ENCODE results near the gene COL4A2.

COL4A2 gene

DNA sequence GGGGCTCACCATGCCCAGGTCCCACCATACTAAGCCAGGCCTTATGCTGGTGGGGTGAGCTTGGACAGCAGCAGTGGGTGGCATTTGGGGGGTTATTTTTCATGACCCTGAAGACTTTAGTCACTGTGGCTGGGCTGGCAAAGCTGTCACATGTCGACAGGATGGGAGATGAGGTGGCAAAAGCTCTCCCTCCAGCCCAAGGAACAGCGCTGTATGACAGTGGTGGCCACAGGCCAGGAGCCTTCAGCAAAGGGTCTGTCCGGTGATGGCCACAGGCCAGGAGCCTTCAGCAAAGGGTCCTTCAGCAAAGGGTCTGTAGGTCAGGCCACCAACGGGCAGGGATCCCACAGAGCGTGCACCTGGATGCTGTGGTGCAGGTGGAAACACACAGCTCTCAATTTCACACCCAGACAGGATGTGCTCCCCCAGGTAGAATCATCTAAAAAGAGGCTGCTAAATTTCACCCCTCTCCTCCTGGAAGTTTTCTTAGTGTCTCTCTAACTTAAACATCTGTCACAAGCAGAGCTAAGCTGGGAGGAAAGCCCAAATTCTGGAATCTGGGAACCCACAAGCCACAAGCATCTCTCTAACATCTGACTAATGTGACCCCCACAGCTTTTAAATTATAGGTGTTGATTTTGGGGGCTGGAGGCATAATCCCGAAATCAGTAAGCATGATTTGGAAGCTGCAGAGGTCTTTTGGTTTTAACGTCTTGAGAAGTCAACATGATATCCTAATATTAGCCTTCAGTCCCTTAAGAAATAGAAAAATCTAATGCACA, 23.2 kb upstream of the COL4A2 start:
- Histone ChIP-seq H3K79me2 (ENCODE audit: insufficient read depth, low read depth) (no peaks in the 10 kb centered on the region), H3K4me3 (IDR thresholded peaks at IDR 0.05; ENCODE audit: insufficient read depth, low read depth, low read length) (no peak overlapping the region), H3K9ac (no peak overlapping the region), H3K36me3 (ENCODE audit: insufficient read depth) (no peaks in the 10 kb centered on the region), H3K27ac (no peak overlapping the region), H4K20me1 (ENCODE audit: insufficient read depth) (no peaks in the 10 kb centered on the region), H2AFZ (ENCODE audit: low read depth) (no peak overlapping the region), H3K27me3 (ENCODE audit: insufficient read depth, low read depth) (no peaks in the 10 kb centered on the region), H3K4me1 (ENCODE audit: low read depth, poor library complexity, severe bottlenecking) (no peaks in the 10 kb centered on the region), H3K4me2 (no peak overlapping the region)
- TF ChIP-seq, protein P1, sequence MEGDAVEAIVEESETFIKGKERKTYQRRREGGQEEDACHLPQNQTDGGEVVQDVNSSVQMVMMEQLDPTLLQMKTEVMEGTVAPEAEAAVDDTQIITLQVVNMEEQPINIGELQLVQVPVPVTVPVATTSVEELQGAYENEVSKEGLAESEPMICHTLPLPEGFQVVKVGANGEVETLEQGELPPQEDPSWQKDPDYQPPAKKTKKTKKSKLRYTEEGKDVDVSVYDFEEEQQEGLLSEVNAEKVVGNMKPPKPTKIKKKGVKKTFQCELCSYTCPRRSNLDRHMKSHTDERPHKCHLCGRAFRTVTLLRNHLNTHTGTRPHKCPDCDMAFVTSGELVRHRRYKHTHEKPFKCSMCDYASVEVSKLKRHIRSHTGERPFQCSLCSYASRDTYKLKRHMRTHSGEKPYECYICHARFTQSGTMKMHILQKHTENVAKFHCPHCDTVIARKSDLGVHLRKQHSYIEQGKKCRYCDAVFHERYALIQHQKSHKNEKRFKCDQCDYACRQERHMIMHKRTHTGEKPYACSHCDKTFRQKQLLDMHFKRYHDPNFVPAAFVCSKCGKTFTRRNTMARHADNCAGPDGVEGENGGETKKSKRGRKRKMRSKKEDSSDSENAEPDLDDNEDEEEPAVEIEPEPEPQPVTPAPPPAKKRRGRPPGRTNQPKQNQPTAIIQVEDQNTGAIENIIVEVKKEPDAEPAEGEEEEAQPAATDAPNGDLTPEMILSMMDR (conservative IDR thresholded peaks at IDR 0.05; ENCODE audit: low read depth, low read length) = no peak

DNA sequence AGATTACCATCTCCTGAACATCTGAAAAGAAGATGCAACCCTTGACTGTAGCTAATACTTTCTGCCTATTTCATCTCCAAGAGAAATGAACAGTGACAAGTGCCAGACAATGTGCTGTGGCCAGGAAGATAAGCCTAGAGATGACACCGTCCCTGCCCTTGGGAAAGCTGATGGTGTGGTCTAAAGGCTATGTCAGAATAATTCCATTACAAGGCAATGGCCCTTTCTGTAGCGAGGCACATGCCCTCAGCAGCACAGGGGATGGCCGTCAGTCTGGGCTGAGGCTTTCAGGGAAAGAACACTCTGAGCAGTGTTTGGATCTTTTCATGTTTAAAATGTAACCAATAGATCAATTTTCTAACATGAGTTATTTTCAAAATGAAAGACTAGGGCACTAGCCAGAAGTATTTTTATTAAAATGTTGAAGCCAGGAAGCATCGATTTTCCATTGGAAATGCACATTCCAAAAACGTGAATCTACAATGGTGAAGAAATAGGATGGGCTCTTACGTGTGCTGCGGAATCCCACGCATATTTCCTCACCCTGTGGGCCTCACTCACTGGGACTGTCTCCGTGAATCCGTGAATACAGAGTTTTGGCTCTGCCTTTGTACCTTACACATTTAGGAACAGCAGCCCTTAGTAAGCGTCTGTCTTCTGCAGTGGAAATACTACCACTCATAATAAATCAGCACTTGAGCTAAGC, 22.2 kb upstream of the COL4A2 start:
- Histone ChIP-seq H3K9ac (no peak overlapping the region), H3K4me3 (IDR thresholded peaks at IDR 0.05; ENCODE audit: insufficient read depth, low read depth, low read length) (no peak overlapping the region), H2AFZ (ENCODE audit: low read depth) (no peak overlapping the region), H4K20me1 (ENCODE audit: insufficient read depth) (no peaks in the 10 kb centered on the region), H3K36me3 (ENCODE audit: insufficient read depth) (no peaks in the 10 kb centered on the region), H3K4me1 (ENCODE audit: low read depth, poor library complexity, severe bottlenecking) (no peaks in the 10 kb centered on the region), H3K27ac (no peak overlapping the region), H3K79me2 (ENCODE audit: insufficient read depth, low read depth) (no peaks in the 10 kb centered on the region), H3K27me3 (ENCODE audit: insufficient read depth, low read depth) (no peaks in the 10 kb centered on the region), H3K4me2 (no peak overlapping the region)
- TF ChIP-seq, protein P1 (conservative IDR thresholded peaks at IDR 0.05; ENCODE audit: low read depth, low read length) = no peak

DNA sequence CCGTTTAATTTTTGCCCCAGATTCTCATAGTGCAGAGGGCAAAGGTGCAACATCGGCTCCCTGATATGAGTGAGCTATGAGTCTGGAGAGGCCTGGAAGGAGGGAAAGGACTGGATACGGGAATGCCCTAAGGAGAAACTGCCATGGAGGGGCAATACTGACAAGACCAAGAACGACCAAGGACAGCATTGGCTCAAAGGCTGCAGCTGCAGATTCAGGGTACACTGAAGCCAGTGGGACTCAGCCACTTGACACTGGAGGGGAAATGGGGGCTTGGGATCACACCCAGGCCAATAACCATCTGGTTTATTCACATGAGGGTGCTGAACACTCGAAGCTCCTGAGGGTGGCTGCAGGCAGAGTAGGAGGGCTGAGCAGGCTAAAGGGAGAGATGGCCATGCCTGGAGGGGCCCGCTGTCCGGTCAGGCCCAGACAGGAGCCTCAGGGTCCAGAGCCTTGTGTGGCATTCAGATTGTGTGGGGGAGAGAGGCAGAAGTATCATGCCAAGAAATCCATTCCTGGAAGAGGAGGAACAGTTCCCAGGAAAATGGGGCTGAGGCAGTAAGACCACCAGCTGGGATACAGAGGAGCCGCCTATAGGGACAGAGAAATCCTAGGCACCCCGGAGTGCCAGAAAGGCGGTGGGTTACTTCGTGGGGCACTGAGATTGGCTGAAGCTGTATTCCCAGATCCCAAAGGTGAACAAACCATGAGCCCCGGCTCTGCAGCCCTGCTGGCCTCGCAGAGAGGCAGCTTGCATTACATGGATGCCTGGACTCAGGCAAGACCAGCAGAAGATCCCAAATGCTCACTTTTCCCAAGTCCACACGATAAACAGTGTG, 20.9 kb upstream of the COL4A2 start:
- H3K4me1 ChIP-seq (ENCODE audit: low read depth, poor library complexity, severe bottlenecking) = no peaks in the 10 kb centered on the region
- no peaks in the 10 kb centered on the region for H4K20me1 ChIP-seq (ENCODE audit: insufficient read depth)
- no peak overlapping the region for H3K4me2 ChIP-seq
- no peak overlapping the region for H3K9ac ChIP-seq
- TF ChIP-seq, protein P1 (conservative IDR thresholded peaks at IDR 0.05; ENCODE audit: low read depth, low read length) = no peak
- H3K79me2 ChIP-seq (ENCODE audit: insufficient read depth, low read depth) = no peaks in the 10 kb centered on the region
- no peaks in the 10 kb centered on the region for H3K27me3 ChIP-seq (ENCODE audit: insufficient read depth, low read depth)
- no peak overlapping the region for H2AFZ ChIP-seq (ENCODE audit: low read depth)
- no peak overlapping the region for H3K4me3 ChIP-seq (IDR thresholded peaks at IDR 0.05; ENCODE audit: insufficient read depth, low read depth, low read length)
- H3K36me3 ChIP-seq (ENCODE audit: insufficient read depth) = no peaks in the 10 kb centered on the region
- no peak overlapping the region for H3K27ac ChIP-seq
